Medulla oblongata (tissue), 1 donor: ENCODE data around the gene SDF2L1.
"Not testable (repeated sequence)": the region's sequence is repeated elsewhere in the genome, so short reads cannot be mapped to it uniquely, and the experiment has no call there.

Experiments
- DNase-seq: peaks from one replicate; pipeline ENCODE4 v3.0.0-alpha.2; 2015; ENCODE audit errors: extremely low spot score

The SDF2L1 gene, protein sequence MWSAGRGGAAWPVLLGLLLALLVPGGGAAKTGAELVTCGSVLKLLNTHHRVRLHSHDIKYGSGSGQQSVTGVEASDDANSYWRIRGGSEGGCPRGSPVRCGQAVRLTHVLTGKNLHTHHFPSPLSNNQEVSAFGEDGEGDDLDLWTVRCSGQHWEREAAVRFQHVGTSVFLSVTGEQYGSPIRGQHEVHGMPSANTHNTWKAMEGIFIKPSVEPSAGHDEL

DNA sequence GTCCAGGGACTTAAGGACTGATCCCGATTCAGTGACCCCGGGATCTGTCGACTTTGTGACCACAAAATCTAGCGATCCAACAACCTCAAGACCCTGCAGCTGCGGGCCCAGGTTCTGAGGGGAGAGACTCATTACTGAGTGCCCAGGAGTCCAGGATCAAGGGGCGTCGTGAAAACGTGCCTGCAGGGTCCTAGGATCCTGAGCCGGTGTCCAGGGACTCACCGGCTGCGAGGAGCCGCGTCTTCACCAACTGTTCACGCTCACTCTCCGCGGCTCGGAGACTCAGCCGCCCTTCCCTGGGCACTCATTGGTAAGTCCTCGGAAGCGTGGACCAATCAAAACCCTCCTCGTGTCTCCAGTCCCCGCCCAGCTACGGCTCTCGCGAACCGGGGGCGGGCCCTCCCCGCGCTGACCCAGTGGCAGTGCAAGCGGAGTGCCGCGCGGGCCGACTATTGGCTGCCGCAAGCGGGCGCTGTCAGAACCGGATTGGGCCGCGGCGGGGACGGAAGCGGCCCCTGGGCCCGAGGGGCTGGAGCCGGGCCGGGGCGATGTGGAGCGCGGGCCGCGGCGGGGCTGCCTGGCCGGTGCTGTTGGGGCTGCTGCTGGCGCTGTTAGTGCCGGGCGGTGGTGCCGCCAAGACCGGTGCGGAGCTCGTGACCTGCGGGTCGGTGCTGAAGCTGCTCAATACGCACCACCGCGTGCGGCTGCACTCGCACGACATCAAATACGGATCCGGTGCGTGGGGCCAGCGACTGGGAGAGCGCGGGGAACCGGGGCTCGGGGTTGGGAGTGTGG is at the start of gene SDF2L1:
Gene SDF2L1 (plus strand): TSS at position 514 of the 795 bp plus-strand sequence. CDS start 35 bp downstream, at position 549.
- DNase-seq, result peak; percentile 99

DNA sequence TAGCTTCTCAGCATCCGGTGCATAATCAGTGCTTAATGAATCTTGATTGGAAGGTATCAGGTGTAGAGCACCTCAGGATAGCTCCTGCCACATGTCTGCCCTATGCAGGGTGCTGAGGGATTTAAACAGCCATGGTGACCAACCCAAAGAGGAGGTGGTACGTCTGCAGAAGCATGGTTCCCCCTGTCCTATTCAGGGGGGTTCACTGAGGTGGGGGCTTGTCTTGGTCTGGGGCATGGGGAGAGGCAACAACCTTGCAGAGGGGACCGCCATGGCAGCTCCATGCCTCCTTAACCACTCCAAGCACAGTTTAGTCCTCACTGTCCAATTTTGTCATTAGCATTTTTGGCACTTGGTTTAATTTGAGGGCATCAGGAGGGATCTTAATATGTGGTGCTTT is 49.7 kb upstream of the SDF2L1 start:
- DNase-seq, result no peak

DNA sequence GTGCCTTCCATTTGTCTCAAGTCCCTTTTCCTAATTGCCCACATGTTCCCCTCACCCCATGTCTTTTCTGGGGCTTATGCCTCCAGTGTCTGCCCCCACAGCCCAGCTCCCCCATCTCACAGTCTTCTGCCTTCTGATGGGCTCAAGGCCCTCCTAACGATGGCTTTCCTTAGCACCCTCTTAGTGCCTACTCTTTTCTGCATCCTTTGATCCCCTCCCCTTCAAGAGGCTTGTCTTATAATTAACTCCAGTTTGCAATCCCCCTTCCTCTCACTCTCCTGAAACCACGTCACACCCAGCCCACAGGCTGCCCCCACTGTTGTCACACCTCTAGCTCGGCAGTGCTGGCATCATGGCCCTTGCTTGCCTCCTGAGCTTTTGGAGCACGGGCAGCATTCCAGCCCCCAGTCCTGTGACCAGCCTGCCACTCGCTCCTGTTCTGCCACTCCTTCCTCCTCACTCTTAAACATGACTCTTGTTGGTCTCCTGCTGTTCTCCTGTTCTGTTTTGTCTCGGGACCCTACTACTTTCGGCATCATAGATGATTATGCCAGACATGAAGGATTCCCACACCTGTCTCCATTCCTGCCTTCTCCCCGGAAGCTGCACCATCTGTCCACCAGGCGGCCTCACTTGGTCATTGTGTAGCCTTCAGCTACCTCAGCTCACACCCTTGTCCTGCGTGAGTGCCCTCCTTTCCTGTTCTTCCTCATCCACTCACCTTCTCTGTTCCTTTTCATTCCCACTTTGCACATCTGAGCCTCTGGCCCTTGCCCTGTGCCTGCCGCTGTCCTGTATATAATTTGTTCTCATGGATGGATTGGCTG is 48.5 kb upstream of the SDF2L1 start:
- no peak for DNase-seq

DNA sequence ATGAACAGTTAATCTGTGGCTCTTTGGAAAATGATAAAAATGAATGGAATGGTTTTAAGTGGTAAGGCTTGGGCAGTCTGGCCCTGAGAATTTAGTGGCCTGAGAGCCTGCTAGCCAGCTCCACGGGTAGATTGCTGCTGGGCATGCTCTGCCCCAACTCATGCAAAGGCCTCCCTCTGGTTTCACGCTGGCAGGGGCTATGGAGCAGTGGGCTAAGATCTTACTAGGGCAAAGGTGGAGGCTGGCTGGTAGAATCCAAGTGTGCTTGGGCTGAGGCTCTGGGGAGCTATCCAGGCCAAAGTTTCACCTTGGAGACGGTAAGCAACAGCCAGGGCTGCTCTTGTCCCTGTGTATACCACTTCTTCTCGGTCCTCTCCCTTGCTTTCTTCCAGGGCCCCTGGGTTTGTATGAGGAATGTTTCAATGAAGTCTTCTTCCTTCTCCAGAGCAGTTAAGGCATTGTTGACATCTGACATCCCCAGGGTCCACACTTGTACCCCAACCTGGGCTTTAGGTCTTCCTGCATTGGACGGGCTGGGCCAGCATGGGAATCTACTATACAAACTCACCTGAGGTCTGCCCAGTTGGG is 47.1 kb upstream of the SDF2L1 start:
- DNase-seq, result peak; percentile 70

DNA sequence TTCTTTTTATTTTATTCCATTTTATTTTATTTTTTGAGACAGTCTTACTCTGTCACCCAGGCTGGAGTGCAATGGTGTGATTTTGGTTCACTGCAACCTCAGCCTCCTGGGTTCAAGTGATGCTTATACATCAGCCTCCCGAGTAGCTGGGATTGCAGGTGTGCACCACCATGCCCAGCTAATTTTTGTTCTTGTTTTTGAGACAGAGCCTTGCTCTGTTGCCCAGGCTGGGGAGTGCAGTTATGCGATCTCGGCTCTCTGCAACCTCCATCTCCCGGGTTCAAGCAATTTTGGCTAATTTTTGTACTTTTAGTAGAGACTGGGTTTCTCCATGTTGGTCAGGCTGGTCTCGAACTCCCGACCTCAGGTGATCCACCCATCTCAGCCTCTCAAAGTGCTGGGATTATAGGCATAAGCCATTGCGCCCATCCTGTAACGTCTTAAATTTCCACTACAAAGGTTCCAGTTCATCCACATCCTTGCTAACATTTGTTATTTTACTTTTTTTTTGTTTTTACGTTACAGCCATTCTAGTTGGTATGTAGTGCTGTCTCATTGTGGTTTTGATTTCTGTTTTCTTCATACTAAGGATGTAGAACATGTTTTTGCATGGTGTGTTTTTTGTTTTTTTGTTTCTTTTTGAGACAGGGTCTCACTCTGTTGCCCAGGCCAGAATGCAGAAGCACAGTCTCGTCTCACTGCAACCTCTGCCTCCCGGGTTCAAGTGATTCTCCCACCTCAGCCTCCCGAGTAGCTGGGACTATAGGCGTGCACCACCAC is 45.6 kb upstream of the SDF2L1 start:
- DNase-seq, result not testable (repeated sequence)

DNA sequence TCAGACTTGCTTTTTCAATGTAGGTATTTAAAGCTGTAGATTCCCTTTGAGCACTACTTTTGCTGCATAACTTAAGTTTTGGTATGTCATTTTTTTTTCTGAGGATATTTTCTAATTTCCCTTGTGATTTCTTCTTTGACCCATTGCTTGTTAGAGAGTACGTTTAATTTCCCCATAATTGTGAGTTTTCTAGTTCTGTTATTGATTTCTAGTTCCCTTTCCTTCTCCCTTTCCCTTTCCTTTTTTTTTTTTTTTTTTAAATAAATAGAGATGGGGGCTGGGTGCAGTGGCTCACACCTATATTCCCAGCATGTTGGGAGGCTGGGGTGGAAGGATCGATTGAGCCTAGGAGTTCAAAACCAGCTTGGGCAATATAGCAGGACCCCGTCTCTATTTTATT is 43.8 kb upstream of the SDF2L1 start:
- DNase-seq, result no peak

DNA sequence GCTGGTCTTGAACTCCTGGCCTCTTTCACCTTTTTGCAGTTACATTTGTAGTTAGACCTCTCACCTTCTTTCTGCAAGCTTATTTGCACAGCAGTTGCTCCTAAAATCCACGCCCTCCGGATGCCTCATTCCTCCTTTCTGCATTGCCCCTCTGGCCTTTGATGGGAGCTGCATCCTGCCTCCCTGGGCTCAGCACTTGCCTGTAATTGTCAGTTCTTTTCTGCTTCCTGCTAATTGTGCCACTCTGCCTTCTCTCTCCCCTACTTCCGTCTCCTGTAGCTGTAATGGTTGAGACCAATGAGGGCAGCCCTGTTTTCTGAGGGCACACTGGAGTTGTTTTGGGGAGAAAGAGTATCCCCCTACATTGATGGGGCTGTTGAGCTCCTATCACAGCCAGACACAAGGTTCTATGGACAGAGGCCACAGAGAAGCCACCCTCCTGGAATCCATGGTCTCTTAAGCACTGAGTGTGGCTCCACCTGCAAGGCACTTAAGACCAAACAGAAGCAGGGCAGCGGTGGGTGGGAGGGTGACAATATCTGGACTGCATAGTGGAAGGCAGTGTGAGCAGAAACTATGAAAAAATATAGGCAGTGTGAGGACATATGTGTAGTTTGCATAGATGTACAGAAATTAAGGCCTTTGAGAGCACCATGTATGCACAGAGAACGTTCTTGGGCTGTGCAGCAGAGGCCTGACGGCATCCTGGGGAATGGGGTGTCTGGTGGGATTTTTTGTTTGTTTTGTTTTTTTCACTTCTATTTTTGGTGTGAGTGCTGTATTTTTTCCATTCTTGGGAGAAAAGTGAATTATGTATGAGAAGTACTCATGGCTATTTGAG is 42.8 kb upstream of the SDF2L1 start:
- DNase-seq, result no peak

DNA sequence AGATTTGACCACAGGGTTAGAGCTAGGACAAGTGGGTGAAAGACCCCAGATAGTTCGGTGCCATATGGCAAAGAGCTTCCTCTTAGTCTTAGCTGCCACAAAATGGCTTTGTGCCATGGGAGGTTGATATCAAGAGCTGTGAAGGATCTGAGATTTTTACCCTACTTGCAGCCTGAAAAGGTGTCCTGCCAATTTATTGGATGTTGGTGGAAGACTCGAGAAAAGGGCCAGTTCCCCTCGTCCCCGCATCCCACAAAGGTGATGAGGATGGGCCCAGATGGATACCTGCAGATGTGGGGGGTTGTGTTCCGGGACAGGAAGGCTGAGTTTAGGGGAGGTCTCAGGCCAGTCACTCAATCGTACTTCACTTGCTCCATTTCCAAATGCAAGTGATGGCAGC is 39.5 kb upstream of the SDF2L1 start:
- no peak for DNase-seq

DNA sequence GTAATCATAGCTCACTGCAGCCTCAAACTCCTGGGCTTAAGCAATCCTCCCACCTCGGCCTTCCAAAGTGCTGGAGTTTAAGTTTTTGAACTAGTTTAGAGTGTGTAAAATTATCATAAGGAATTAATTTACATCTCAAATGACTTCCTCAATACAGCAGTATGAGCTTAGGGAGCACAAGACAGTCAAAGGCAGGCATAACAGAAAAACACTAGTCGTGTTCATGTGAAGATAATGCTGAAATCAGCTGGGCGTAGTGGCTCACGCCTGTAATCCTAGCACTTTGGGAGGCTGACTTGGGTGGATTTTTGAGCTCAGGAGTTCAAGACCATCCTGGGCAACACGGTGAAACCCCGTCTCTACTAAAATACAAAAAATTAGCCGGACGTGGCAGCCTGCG is 38.1 kb upstream of the SDF2L1 start:
- DNase-seq, result no peak

DNA sequence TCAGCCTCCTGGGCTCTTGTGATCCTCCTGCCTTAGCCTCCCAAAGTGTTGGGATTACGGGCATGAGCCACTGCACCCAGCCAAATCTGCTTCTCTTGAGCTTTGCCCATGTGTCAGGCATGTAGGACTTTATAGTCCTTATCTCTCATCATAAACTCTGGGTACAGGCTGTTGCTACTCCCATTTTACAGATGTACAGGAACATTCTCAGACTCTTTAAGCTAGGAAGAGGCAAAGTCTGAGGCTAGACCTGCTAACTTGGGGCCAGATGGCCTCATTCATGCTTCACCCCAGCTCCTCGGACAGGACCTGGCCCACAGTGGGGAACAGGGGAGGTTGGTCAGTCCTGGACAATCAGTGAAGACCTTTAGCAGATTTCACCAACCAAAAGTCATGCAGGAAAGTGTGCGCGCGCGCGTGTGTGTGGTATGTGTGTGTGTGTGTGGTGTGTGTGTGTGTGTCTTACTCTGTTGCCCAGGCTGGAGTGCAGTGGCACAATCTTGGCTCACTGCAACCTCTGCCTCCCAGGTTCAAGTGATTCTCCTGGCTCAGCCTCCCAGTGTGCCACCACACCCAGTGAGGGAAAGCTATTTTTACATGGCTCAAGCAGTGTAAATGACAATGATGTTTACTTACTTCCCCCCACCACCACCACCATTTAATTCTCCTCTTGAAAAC is 36.1 kb upstream of the SDF2L1 start:
- DNase-seq, result no peak

DNA sequence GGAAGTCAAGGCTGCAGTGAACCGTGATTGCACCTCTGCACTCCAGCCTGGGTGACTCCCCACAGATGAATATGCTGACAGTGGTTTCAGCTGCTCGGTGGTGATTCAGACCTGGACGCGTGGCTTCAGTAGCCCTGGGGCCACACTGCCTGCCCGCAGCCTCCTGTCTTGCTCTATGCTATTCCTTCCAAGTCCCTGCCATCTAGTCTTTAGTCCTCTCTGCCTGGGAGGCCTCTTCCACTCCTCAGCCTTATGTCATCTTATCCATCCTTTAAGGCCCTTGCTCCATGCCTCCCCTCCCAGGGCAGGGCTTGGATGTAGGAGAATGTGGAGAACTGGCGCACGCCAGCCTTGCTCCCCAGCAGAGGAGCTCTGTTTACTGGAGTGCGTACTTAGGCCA is 35.3 kb upstream of the SDF2L1 start:
- no peak for DNase-seq

DNA sequence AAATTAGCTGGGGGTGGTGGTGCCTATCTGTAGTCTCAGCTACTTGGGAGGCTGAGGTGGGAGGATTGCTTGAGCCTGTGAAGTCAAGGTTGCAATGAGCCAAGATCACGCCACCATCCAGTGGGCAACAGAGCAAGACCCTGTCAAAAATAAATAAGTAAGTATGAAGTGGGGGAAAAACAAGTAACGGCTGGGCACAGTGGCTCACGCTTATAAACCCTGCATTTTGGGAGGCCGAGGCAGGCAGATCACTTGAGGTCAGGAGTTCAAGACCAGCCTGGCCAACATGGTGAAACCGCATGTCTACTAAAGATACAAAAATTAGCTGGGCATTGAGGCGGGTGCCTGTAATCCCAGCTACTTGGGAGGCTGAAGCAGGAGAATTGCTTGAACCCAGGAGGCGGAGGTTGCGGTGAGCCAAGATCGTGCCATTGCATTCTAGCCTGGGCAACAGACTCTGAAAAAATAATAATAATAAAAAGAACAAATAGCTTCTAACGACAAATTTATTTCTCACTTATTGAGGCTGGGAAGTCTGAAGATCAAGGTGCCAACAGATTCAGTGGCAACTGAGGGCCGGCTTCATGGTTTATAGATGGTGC is 32.4 kb upstream of the SDF2L1 start:
- DNase-seq, result not testable (repeated sequence)

DNA sequence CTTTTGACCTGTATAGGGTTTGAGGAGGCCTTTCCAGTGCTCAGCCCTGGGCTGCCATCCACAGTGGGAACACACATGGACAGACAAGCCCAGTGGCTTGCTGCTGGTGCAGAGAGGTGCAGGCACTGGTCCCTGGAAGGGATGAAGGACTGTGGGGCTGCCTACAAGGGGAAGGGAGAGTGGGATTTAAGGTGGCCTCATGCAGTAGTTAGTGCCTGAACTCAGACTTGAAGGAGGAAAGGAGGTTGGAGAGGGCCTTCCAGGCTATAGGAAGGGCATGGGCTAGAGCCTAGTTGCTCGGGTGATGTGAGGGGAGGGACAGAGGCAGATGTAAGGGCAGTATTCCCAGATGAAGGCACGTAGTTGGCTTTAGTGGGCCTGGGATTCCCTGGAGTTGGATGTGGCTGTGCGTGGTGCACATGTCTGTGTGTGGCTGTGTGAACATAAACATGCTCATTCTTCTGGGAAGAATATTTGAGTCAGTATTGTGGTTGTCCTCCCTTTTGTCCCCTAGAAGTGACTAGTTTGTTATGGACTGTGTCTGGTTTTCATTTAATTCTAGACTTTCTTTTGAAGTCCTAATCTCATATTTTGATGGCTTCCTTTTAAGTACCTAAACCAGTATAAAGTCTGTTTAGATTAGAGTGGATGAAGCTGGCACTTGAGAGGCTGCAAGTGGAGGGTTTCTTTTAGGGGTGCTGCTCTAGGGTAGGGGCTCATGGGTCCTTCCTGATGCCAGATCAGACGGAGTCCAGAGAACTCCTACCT is 30.7 kb upstream of the SDF2L1 start:
- DNase-seq, result no peak

DNA sequence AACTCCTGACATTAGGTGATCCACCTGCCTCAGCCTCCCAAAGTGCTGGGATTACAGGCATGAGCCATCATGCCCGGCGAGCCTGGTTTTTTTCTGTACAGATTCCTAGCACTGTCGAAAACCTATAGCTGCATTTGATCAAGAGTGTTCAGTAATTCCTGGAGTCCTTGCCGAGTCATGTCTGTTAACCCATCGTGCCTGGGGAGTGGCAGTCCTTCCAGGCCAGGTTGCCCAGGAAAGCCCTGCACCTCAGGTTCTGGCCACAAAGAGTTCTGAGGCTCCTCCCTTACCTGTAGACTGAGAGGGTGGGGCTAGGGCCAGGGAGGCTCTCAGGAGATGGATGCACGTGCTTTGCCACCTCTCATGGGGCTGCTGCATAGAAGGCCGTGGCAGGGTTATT is 29.2 kb upstream of the SDF2L1 start:
- DNase-seq, result no peak

DNA sequence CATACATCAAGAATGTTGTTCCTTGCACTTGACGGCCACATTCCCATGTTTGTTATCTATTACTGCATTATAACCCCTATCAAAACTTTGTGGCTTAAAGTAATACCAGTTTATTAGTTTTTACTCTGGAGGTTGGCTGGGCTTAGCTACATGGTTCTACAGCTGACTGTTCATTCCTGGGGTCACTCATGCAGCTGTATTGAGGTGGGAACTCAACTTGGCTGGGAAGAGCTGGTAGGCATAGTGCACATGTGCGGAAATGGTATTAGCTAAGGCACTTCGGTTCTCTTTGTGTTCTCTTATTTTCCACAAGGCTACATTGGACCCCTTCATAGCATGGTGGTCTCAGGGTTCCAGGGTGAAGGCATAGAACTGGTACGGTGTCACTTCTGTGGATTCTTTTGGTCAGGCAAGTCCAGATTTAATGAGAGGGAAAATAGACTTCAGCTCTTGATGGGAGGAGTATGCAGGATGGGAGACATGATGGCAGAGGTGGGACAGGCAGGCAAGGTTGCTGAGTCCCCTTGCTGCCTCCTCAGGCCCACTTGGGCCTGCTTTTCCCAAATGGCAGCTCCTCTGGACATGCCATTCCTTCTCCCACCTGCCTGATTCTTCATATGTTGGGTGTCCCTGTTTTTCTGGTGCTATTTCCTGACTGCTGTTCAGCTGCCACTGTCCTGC is 28.4 kb upstream of the SDF2L1 start:
- DNase-seq, result no peak

DNA sequence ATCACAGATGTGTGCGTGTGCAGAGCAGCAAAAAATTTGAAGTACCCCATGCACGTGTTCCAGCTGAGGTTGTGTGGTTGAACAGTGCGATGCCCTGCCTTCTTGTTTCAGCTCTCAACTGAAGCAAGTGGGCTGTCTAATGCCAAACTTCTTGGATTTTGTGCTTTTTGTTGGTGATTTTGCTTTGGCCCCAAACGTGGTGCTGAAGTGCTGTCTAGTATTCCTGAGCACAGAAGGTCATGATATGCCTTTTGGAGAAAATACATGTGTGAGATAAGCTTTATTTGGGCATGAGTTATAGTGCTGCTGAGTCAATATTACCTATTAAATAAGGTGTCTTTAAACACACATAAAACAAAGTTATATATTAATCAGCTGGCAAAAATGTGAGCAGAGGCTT is 26.4 kb upstream of the SDF2L1 start:
- DNase-seq, result no peak

DNA sequence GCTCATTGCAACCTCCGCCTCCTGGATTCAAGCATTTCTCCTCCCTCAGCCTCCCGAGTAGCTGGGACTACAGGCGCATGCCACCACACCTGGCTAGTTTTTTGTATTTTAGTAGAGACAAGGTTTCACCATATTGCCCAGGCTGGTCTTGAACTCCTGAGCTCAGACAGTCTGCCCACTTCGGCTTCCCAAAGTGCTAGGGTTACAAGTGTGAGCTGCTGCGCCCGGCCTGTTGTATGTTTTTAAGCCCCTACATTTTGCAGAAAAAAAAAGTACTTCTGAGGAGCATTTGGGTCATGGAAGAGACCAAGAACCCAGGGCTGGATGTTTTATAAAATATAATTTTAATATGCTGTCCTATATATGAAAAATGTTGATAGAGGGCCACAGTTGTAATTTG is 24.8 kb upstream of the SDF2L1 start:
- DNase-seq, result not testable (repeated sequence)

DNA sequence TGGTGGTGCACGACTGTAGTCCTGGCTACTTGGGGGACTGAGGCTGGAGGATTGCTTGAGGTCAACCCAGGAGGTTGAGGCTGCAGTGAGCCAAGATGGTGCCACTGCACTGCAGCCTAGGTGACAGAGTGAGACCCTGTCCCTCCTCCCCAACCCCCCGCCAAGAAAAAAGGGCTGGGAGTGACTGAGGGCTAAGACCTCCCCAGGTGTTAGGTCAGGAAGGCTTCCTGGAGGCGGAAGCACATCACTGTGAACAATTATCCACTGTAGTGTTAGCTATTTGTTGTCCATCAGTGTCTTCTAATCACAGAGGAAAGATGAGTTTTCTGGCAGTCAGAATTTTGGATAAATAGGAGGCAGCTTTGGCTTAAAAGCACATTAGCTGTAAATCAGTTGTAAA is 21.1 kb upstream of the SDF2L1 start:
- no peak for DNase-seq
